Measurements from ENCODE around the gene BOC. TPM values are rescaled to one million over a fixed set of nuclear protein-coding genes. Genes with fewer than 3 reads are reported as not detected.

The BOC gene
- polyA plus RNA-seq, 1 experiment: 17.7 TPM

DNA sequence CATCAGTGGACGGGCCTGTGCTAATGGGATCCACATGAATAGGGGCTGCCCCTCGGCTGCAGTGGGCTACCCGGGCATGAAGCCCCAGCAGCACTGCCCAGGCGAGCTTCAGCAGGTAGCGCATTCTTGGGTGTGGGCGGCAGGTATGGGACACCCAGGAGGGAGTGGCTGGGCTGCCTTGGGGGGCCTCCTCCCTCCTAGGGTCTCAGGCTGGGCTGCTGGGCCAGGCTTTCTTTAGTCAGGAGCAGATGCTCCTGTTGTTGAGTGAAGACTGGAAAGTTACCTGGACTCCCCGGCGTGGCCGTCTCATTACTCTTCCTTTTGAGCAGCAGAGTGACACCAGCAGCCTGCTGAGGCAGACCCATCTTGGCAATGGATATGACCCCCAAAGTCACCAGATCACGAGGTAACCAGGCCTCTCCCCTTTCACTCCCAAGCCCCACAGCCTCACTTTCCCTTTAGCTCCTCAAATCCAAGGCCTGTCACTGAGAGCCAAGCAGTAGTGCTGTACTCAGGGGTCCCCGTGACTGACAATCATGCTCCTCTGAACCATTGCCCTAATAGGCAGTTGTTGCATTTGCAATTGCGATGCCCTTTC, 73.2 kb downstream of the BOC start:
- Histone ChIP-seq H3K27me3 (ENCODE audit: control insufficient read depth, insufficient read depth, low read length) (no peaks in the 10 kb centered on the region), H3K4me3 (ENCODE audit: low read depth, low read length) (no peak overlapping the region), H3K36me3 (ENCODE audit: control insufficient read depth, insufficient read depth, low read length) (peaks cover 8% of the 10 kb centered on the region)
- no peak for DNase-seq (ENCODE audit: low read depth)
- TF ChIP-seq, protein P1, sequence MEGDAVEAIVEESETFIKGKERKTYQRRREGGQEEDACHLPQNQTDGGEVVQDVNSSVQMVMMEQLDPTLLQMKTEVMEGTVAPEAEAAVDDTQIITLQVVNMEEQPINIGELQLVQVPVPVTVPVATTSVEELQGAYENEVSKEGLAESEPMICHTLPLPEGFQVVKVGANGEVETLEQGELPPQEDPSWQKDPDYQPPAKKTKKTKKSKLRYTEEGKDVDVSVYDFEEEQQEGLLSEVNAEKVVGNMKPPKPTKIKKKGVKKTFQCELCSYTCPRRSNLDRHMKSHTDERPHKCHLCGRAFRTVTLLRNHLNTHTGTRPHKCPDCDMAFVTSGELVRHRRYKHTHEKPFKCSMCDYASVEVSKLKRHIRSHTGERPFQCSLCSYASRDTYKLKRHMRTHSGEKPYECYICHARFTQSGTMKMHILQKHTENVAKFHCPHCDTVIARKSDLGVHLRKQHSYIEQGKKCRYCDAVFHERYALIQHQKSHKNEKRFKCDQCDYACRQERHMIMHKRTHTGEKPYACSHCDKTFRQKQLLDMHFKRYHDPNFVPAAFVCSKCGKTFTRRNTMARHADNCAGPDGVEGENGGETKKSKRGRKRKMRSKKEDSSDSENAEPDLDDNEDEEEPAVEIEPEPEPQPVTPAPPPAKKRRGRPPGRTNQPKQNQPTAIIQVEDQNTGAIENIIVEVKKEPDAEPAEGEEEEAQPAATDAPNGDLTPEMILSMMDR (IDR thresholded peaks at IDR 0.05; ENCODE audit: insufficient read depth, low read depth, low read length): no peak
- CTCF ChIA-PET: no interaction called here
- POLR2A ChIA-PET: no interaction called here

GRCh38 chr3:113285226-113285625, 73.9 kb downstream of the BOC start:
- no peak for DNase-seq (ENCODE audit: low read depth)
- Histone ChIP-seq H3K36me3 (ENCODE audit: control insufficient read depth, insufficient read depth, low read length) (peaks cover 6% of the 10 kb centered on the region), H3K4me3 (ENCODE audit: low read depth, low read length) (no peak overlapping the region), H3K27me3 (ENCODE audit: control insufficient read depth, insufficient read depth, low read length) (no peaks in the 10 kb centered on the region)
- TF ChIP-seq, protein P1 (IDR thresholded peaks at IDR 0.05; ENCODE audit: insufficient read depth, low read depth, low read length): no peak
- CTCF ChIA-PET: no interaction called here
- POLR2A ChIA-PET: no interaction called here

GRCh38 chr3:113285741-113286140, 74.4 kb downstream of the BOC start:
- TF ChIP-seq, protein P1 (IDR thresholded peaks at IDR 0.05; ENCODE audit: insufficient read depth, low read depth, low read length): no peak
- ChIA-PET CTCF (interaction anchor here (5.3 kb wide), 1 partner anchor 150 kb away, joined by 59 read pairs; no protein-coding TSS in a partner anchor), POLR2A (no interaction called here)
- Histone ChIP-seq H3K27me3 (ENCODE audit: control insufficient read depth, insufficient read depth, low read length) (no peaks in the 10 kb centered on the region), H3K36me3 (ENCODE audit: control insufficient read depth, insufficient read depth, low read length) (peaks cover 6% of the 10 kb centered on the region), H3K4me3 (ENCODE audit: low read depth, low read length) (no peak overlapping the region)
- no peak for DNase-seq (ENCODE audit: low read depth)

DNA sequence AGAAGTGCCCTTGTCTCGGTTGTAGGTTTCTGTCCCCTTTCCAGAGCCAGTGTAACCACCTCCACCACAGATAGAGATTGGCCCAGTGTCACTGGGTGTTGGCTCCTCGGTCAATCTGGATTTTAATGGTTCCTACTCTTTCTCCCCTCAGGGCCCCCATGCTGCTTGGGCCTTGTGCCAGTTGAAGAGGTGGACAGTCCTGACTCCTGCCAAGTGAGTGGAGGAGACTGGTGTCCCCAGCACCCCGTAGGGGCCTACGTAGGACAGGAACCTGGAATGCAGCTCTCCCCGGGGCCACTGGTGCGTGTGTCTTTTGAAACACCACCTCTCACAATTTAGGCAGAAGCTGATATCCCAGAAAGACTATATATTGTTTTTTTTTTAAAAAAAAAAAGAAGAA, 75.2 kb downstream of the BOC start:
- H3K4me3 ChIP-seq (ENCODE audit: low read depth, low read length): no peak overlapping the region

DNA sequence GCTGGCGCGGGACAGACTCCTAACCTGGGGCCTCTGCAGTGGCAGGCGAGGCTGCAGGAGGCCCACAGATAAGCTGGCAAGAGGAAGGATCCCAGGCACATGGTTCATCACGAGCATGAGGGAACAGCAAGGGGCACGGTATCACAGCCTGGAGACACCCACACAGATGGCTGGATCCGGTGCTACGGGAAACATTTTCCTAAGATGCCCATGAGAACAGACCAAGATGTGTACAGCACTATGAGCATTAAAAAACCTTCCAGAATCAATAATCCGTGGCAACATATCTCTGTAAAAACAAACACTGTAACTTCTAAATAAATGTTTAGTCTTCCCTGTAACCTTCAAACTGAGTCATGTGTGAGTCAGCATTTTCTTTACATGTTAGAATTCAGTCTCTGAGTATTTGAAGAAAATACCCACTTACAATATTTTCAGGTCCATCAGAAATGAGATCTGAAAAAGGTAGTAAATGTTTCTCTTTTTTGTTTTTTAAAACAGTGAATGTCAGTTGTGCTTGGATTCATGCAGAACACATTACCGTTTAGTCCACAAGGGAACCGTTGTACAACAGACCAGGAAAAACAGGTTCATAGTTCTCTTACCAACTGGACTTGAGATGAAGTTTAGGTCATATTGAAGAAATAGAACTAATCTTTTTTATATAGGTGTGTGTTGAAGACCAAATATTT, 75.9 kb downstream of the BOC start:
- peaks cover 3% of the 10 kb centered on the region; the same call in 1 of the 2 replicates for H3K36me3 ChIP-seq (ENCODE audit: control insufficient read depth, insufficient read depth, low read length)
- DNase-seq (ENCODE audit: low read depth): peak; percentile 23
- no peaks in the 10 kb centered on the region for H3K27me3 ChIP-seq (ENCODE audit: control insufficient read depth, insufficient read depth, low read length)
- CTCF ChIA-PET: interaction anchor here (0.6 to 5.3 kb wide), 21 partner anchors 11 to 309 kb away, joined by 3 to 59 read pairs (median 5); no protein-coding TSS in a partner anchor
- no peak overlapping the region for H3K4me3 ChIP-seq (ENCODE audit: low read depth, low read length)
- TF ChIP-seq, protein P1 (IDR thresholded peaks at IDR 0.05; ENCODE audit: insufficient read depth, low read depth, low read length): no peak
- POLR2A ChIA-PET: no interaction called here

More for the DNA sequence above, 75.2 kb downstream of the BOC start:
- ChIA-PET CTCF (interaction anchor here (1.4 to 5.3 kb wide), 5 partner anchors 74 to 308 kb away, joined by 4 to 59 read pairs (median 21); no protein-coding TSS in a partner anchor), POLR2A (no interaction called here)
- TF ChIP-seq, protein P1 (IDR thresholded peaks at IDR 0.05; ENCODE audit: insufficient read depth, low read depth, low read length): no peak
- Histone ChIP-seq H3K36me3 (ENCODE audit: control insufficient read depth, insufficient read depth, low read length) (peaks cover 3% of the 10 kb centered on the region), H3K27me3 (ENCODE audit: control insufficient read depth, insufficient read depth, low read length) (no peaks in the 10 kb centered on the region)
- no peak for DNase-seq (ENCODE audit: low read depth)
